Measurements from ENCODE around the gene RHOG. TPM values are rescaled to one million over a fixed set of nuclear protein-coding genes. Genes with fewer than 3 reads are reported as not detected.

Gene RHOG
- total RNA-seq (173 TPM), polyA plus RNA-seq (100 to 1,000 TPM; 222 to 276 (median 240) TPM)

DNA sequence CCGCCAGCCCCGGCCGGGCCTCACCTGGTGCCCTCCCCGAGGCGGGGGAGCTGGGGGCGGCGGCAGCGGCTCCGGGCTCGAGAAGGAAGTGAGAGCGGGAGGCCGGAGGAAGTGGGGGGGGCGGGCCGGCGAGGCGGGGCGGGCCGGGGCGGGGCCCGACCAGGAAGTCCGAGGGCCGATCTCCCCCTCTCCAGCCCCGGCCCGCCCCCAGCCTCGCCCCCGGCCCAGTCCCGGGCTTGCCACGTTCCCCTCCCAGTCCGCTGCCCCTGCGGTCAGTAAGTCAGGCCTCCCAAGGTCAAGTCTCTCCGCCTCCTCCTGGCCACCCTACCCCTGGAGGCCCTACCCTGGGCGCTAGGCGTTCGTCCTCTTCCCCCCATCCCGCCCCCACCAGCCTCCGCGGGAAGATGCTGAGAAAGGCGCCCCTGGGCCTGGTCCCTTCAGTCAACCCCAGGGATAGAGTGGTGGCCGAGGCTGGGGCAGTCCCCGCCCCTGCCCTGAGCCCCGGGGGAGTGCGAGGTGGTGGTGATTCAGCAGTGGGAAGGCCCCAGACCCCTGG, at the start of gene RHOG:
RHOG (minus strand) TSS at position 90 of the 556 bp plus-strand sequence. CDS start 12,821 bp downstream, outside the sequence.
- no peaks in the 10 kb centered on the region for H3K27me3 ChIP-seq (ENCODE audit: control insufficient read depth, insufficient read depth, low read length)
- Mint-ChIP-seq H3K27ac (peak within 1 kb of the TSS; percentile 99 to 100 (median 99)), H3K36me3 (peaks cover 14% of the 10 kb centered on the region), H3K27me3 (peaks cover 13% of the 10 kb centered on the region), H3K4me3 (peak within 1 kb of the TSS; percentile 95 to 98 (median 97)), H3K9me3 (peaks cover 0 to 4% (median 0%) of the 10 kb centered on the region in 7 donors), H3K4me1 (peaks cover 15 to 57% (median 27%) of the 10 kb centered on the region in 4 donors)
- peak; percentile 24 to 27 for ATAC-seq (ENCODE audit: low read depth in 2 of 2)
- no peaks in the 10 kb centered on the region for H3K9me3 ChIP-seq (ENCODE audit: control insufficient read depth in 2 of 2, low read length in 2 of 2)
- H3K4me1 ChIP-seq (ENCODE audit: control insufficient read depth, insufficient read depth, low read length, poor library complexity, severe bottlenecking): peaks cover 47% of the 10 kb centered on the region
- peak in 1 of 3 donors; percentile 67 for DNase-seq
- peaks cover 4% of the 10 kb centered on the region for H3K36me3 ChIP-seq (ENCODE audit: control insufficient read depth, insufficient read depth, low read length)
- peak within 1 kb of the TSS; percentile 100 for H3K27ac ChIP-seq (ENCODE audit: insufficient read depth, low read length, poor library complexity, severe bottlenecking)
- H3K4me3 ChIP-seq (ENCODE audit: low read depth, low read length): peak within 1 kb of the TSS; percentile 98

DNA sequence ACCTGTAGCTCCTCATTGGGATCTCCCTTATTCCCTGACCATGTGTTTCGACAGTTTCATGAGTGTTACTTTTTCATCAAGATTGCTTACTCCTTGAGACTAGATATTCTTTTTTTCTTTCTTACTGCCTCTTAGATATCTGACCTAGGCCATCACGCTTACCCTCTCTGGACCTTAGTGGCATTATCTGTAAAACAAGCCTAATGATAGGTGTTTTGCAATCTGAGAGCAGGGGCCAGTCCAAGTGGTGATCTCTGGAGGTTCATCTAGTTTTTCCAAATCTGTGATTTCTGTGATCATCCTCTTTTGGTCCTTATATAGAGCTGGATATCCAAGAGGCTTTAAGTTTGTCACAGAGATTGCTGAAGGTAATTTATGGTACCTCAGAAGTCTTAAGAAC, 49.3 kb upstream of the RHOG start:
- Histone ChIP-seq H3K27ac (ENCODE audit: insufficient read depth, low read length, poor library complexity, severe bottlenecking) (no peak overlapping the region), H3K4me1 (ENCODE audit: control insufficient read depth, insufficient read depth, low read length, poor library complexity, severe bottlenecking) (peaks cover 22% of the 10 kb centered on the region), H3K36me3 (ENCODE audit: control insufficient read depth, insufficient read depth, low read length) (no peaks in the 10 kb centered on the region), H3K27me3 (ENCODE audit: control insufficient read depth, insufficient read depth, low read length) (no peaks in the 10 kb centered on the region), H3K9me3 (ENCODE audit: control insufficient read depth in 2 of 2, low read length in 2 of 2) (no peaks in the 10 kb centered on the region), H3K4me3 (ENCODE audit: low read depth, low read length) (no peak overlapping the region)
- peaks cover 19% of the 10 kb centered on the region for H3K36me3 Mint-ChIP-seq
- H3K4me1 Mint-ChIP-seq: peaks cover 45 to 83% (median 65%) of the 10 kb centered on the region in 4 donors
- H3K4me3 Mint-ChIP-seq: no peak overlapping the region
- peaks cover 0 to 5% (median 0%) of the 10 kb centered on the region in 7 donors for H3K9me3 Mint-ChIP-seq
- no peak for ATAC-seq (ENCODE audit: low read depth in 2 of 2)
- no peaks in the 10 kb centered on the region for H3K27me3 Mint-ChIP-seq
- no peak for DNase-seq
- no peak overlapping the region for H3K27ac Mint-ChIP-seq

DNA sequence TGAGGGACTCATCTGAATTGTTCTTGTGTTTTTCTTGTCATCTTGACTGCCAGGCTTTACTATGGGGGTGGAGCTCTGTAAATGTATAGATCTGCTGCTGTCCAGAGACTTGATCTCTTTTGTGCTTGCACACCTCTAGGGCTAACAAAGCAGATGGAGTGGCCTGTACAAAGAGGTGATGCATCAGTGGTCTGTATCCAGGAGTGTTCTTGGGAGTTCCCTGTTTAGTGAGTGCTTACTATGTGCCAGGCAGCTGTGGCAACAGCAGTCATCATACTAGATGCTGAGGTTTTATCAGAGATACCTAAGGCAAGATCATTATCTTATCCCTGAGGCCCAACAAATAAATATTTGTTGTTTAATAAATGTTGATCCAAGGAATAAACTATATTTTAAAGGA, 48.1 kb upstream of the RHOG start:
- H3K36me3 ChIP-seq (ENCODE audit: control insufficient read depth, insufficient read depth, low read length): no peaks in the 10 kb centered on the region
- H3K4me1 ChIP-seq (ENCODE audit: control insufficient read depth, insufficient read depth, low read length, poor library complexity, severe bottlenecking): peaks cover 13% of the 10 kb centered on the region
- ATAC-seq (ENCODE audit: low read depth in 2 of 2): no peak
- Mint-ChIP-seq H3K27me3 (no peaks in the 10 kb centered on the region), H3K4me3 (peak overlapping the region in 3 of 4 donors; percentile 1 to 70 (median 13)), H3K27ac (peak overlapping the region in 2 of 3 donors; percentile 4 to 76), H3K9me3 (peaks cover 0 to under 1% (median 0%) of the 10 kb centered on the region in 7 donors), H3K36me3 (peaks cover 15% of the 10 kb centered on the region), H3K4me1 (peaks cover 44 to 83% (median 68%) of the 10 kb centered on the region in 4 donors)
- no peaks in the 10 kb centered on the region for H3K27me3 ChIP-seq (ENCODE audit: control insufficient read depth, insufficient read depth, low read length)
- H3K4me3 ChIP-seq (ENCODE audit: low read depth, low read length): no peak overlapping the region
- DNase-seq: no peak
- no peaks in the 10 kb centered on the region for H3K9me3 ChIP-seq (ENCODE audit: control insufficient read depth in 2 of 2, low read length in 2 of 2)
- no peak overlapping the region for H3K27ac ChIP-seq (ENCODE audit: insufficient read depth, low read length, poor library complexity, severe bottlenecking)

DNA sequence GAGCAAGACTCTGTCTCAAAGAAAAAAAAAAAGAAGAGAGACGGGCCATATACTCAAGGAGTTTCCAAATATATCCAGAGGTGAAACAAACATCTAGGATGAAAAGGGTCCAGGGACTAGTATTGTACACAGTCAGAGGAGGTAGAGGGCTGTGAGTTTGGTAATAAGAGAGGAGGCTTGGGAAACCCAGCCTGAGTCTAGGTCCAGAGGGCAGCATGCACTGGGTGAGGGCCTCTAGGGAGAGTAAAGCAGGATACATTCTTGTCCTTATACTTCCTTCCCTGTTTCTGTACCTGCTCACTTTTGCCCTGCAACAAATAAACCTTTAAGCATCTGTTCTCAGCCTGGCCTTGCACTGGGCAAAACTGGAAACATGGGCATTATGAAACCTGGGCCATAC, 46.2 kb upstream of the RHOG start:
- peak overlapping the region in 1 of 3 donors; percentile 87 for H3K27ac Mint-ChIP-seq

DNA sequence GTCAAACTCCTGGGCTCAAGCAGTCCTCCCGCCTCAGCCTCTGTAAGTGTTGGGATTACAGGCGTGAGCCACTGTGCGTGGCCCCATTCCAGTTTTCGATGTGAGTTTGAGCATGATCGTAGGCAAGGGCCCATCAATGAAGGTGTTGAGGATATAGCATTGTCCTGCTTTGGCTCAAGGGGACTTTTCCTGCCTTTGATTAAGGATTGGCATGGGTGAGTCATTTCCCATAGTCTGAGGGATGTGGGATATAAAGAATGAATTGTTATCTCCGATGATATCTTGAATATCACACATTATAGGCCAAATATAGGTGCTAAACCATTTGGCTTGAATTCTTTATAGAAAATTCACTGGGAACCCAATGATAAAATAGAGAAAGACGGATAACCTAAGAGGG, 45.1 kb upstream of the RHOG start:
- H3K4me1 Mint-ChIP-seq: peaks cover 45 to 85% (median 65%) of the 10 kb centered on the region in 4 donors
- no peaks in the 10 kb centered on the region for H3K27me3 Mint-ChIP-seq
- DNase-seq (no peak), ATAC-seq (ENCODE audit: low read depth in 2 of 2) (no peak)
- Histone ChIP-seq H3K27ac (ENCODE audit: insufficient read depth, low read length, poor library complexity, severe bottlenecking) (no peak overlapping the region), H3K9me3 (ENCODE audit: control insufficient read depth in 2 of 2, low read length in 2 of 2) (no peaks in the 10 kb centered on the region), H3K4me1 (ENCODE audit: control insufficient read depth, insufficient read depth, low read length, poor library complexity, severe bottlenecking) (peaks cover 17% of the 10 kb centered on the region), H3K4me3 (ENCODE audit: low read depth, low read length) (no peak overlapping the region), H3K36me3 (ENCODE audit: control insufficient read depth, insufficient read depth, low read length) (no peaks in the 10 kb centered on the region), H3K27me3 (ENCODE audit: control insufficient read depth, insufficient read depth, low read length) (no peaks in the 10 kb centered on the region)
- H3K27ac Mint-ChIP-seq: peak overlapping the region in 1 of 3 donors; percentile 47
- H3K4me3 Mint-ChIP-seq: no peak overlapping the region
- no peaks in the 10 kb centered on the region for H3K9me3 Mint-ChIP-seq
- peaks cover 2% of the 10 kb centered on the region for H3K36me3 Mint-ChIP-seq

More for the DNA sequence above, 46.2 kb upstream of the RHOG start:
- no peak overlapping the region for H3K4me3 ChIP-seq (ENCODE audit: low read depth, low read length)
- no peak overlapping the region for H3K27ac ChIP-seq (ENCODE audit: insufficient read depth, low read length, poor library complexity, severe bottlenecking)
- Mint-ChIP-seq H3K9me3 (no peaks in the 10 kb centered on the region), H3K4me3 (no peak overlapping the region), H3K27me3 (no peaks in the 10 kb centered on the region), H3K4me1 (peaks cover 48 to 82% (median 65%) of the 10 kb centered on the region in 4 donors), H3K36me3 (peaks cover 2% of the 10 kb centered on the region)
- ATAC-seq (ENCODE audit: low read depth in 2 of 2) (no peak), DNase-seq (no peak)
- H3K4me1 ChIP-seq (ENCODE audit: control insufficient read depth, insufficient read depth, low read length, poor library complexity, severe bottlenecking): peaks cover 14% of the 10 kb centered on the region
- no peaks in the 10 kb centered on the region for H3K36me3 ChIP-seq (ENCODE audit: control insufficient read depth, insufficient read depth, low read length)
- no peaks in the 10 kb centered on the region for H3K27me3 ChIP-seq (ENCODE audit: control insufficient read depth, insufficient read depth, low read length)
- H3K9me3 ChIP-seq (ENCODE audit: control insufficient read depth in 2 of 2, low read length in 2 of 2): no peaks in the 10 kb centered on the region

DNA sequence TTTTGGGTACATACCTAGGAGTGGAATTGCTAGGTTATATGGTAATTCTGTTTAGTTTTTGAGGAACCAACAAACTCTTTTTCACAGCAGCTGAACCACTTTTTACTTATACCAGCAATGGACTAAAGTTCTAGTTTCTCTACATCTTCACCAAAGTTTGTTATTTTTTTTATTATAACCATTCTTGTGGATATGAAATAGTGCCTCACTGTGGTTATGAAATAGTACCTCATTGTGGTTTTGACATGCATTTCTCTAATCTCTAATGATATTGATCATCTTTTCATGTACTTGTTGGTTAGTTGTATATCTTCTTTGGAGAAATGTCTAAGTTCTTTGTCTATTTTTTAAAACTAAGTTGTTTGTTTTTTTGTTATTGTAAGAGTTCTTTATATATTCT, 41.9 kb upstream of the RHOG start:
- Mint-ChIP-seq H3K4me1 (peaks cover 54 to 87% (median 72%) of the 10 kb centered on the region in 4 donors), H3K27ac (peak overlapping the region in 2 of 3 donors; percentile 26 to 67), H3K4me3 (no peak overlapping the region), H3K27me3 (no peaks in the 10 kb centered on the region), H3K36me3 (no peaks in the 10 kb centered on the region), H3K9me3 (no peaks in the 10 kb centered on the region)
- Histone ChIP-seq H3K9me3 (ENCODE audit: control insufficient read depth in 2 of 2, low read length in 2 of 2) (no peaks in the 10 kb centered on the region), H3K4me3 (ENCODE audit: low read depth, low read length) (peak overlapping the region; percentile 4), H3K36me3 (ENCODE audit: control insufficient read depth, insufficient read depth, low read length) (no peaks in the 10 kb centered on the region), H3K27ac (ENCODE audit: insufficient read depth, low read length, poor library complexity, severe bottlenecking) (no peak overlapping the region), H3K4me1 (ENCODE audit: control insufficient read depth, insufficient read depth, low read length, poor library complexity, severe bottlenecking) (peaks cover 41% of the 10 kb centered on the region), H3K27me3 (ENCODE audit: control insufficient read depth, insufficient read depth, low read length) (no peaks in the 10 kb centered on the region)
- DNase-seq (peak in 2 of 3 donors; percentile 37 to 45), ATAC-seq (ENCODE audit: low read depth in 2 of 2) (no peak)

DNA sequence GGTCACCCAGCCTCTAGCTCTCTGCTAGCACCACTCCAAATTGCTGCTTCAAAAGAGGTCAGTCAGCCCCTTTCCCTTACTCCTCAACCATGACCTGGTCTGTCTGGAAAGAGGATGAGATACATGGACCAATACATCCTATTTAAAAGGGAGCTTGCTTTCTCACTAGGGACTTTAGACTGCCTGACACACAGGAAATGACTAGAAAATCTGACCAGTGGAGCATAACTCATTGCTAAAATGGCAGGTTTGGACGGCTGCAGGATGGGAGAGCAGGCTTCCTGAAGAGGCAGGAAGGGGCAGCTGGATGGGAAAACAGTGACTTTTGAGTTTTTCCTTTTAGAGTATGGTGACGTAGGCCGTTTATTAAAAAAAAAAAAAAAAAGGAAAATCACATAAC, 40.0 kb upstream of the RHOG start:
- H3K27ac Mint-ChIP-seq: peak overlapping the region; percentile 82 to 88 (median 85)
- peak overlapping the region; percentile 7 to 45 (median 27) for H3K4me3 Mint-ChIP-seq
- H3K9me3 ChIP-seq (ENCODE audit: control insufficient read depth in 2 of 2, low read length in 2 of 2): no peaks in the 10 kb centered on the region
- H3K27ac ChIP-seq (ENCODE audit: insufficient read depth, low read length, poor library complexity, severe bottlenecking): peak overlapping the region; percentile 67
- ATAC-seq (ENCODE audit: low read depth in 2 of 2): no peak
- DNase-seq: no peak
- H3K27me3 ChIP-seq (ENCODE audit: control insufficient read depth, insufficient read depth, low read length): no peaks in the 10 kb centered on the region
- peaks cover 49 to 88% (median 74%) of the 10 kb centered on the region in 4 donors for H3K4me1 Mint-ChIP-seq
- H3K4me1 ChIP-seq (ENCODE audit: control insufficient read depth, insufficient read depth, low read length, poor library complexity, severe bottlenecking): peaks cover 51% of the 10 kb centered on the region
- no peak overlapping the region for H3K4me3 ChIP-seq (ENCODE audit: low read depth, low read length)
- no peaks in the 10 kb centered on the region for H3K36me3 ChIP-seq (ENCODE audit: control insufficient read depth, insufficient read depth, low read length)
- H3K9me3 Mint-ChIP-seq: no peaks in the 10 kb centered on the region
- H3K36me3 Mint-ChIP-seq: no peaks in the 10 kb centered on the region
- H3K27me3 Mint-ChIP-seq: no peaks in the 10 kb centered on the region
